HG03280 (cell line): ENCODE data around the gene SLMAP.

ENCODE experiments used
- ATAC-seq: cut with Tn5 transposase; IDR thresholded peaks from one replicate; pipeline ENCODE4 v1.9.1; 2021; ENCODE audit warnings: mild to moderate bottlenecking, moderate library complexity; ENCODE audit not compliant: unreplicated experiment

Gene SLMAP

DNA sequence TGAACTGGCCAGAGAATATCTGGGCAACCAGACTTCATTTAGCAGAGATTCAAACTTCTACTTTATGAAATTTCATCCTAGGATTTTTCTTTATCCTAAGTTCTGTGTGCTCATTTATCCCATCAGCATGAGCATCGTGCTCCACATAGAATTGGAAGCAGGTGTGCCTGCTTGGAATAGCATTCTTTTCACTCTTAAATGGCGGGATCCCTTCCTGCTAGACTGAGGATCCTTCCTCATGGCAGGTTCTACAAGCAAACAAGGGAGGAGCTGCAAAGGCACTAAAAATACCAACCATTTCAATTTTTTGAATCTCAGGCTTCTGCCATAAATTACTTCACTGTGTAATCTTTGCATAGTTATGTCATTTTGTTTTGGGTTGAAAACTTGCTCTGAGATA, 177.5 kb downstream of the SLMAP start:
- ATAC-seq: no peak

GRCh38 chr3:57934373-57934772, 178.3 kb downstream of the SLMAP start:
- no peak for ATAC-seq

GRCh38 chr3:57935539-57935938, 179.4 kb downstream of the SLMAP start:
- ATAC-seq: no peak

DNA sequence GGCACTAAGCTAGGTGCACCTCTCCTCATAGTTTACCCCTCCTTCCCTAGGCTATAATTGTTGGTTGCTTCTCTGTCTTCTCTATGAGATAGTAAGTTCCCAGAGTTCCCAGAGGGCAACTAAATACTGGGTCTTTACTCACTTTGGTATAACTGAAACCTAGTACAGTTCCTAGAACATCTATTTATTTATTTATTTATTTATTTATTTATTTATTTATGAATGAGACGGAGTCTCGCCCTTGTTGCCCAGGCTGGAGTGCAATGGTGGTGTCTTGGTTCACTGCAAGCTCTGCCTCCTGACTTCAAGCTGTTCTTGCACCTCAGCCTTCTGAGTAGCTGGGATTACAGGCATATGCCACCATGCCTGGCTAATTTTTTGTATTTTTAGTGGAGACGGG, 181.0 kb downstream of the SLMAP start:
- ATAC-seq: no peak

GRCh38 chr3:57939775-57940174, 183.7 kb downstream of the SLMAP start:
- ATAC-seq: no peak

DNA sequence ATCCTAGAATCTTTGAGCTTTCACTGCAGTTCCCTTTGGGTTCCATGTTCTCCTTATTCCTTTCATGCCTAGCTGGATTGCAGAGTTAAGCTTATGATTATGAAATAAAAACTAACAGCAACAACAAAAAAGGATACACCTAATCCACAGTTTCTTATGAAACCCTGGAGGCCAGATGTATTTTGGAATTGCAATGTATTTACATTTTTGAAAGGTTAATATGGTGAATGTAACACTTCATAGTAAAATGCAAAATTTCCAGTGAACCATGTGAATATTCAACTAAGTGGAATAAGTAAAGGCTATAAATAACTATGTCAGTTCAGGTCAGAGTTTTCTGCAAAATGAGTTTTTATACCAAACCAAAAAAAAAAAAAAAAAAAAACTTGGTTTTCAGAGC, 186.3 kb downstream of the SLMAP start:
- no peak for ATAC-seq

DNA sequence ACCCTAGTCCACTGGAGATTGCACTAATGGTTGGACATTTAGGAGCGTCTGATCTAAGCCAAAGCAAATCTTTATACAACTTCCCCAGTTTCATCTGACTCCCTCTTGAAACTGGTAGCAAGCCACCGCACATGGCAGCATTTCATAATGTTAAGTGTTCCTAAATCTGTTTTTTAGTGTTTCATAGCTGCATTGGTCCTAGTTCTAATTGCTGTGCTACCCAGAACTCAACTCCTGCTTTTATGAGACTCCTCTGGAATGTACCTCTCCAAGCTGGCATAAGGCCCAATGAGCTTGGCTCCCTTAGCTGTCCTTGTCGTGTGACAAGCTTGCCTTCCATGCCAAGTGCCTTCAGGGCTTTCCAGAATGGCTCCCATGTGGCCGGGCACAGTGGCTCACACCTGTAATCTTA, 186.8 kb downstream of the SLMAP start:
- ATAC-seq: no peak

- ATAC-seq: no peak
Observed at GRCh38 chr3:57943525-57944495, 187.7 kb downstream of the SLMAP start.

- no peak for ATAC-seq
Observed at GRCh38 chr3:57946970-57947381, 190.9 kb downstream of the SLMAP start.

GRCh38 chr3:57948080-57948671, 192.1 kb downstream of the SLMAP start:
- ATAC-seq: no peak

DNA sequence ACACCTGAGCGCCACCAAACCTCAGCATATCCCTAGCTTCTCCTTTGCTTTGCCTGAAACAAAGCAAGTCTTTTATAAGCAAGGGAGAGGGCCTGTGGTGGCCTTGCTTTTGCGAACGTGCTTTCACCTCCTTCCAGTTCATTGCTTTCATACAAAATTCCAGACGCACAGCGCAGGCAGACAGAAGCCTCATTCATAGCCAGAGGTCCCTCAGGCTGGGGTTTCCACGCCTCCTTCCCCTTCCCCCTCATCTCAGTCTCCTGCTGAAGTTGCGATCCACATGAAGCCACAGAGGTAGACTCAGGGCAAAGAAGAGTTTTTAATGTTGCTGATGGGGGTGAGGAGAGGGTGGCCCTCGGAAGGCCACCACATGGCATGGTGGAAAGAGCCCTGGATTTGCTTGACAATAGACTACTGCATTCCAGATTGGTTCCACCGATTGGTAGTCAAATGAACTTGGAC, 192.7 kb downstream of the SLMAP start:
- no peak for ATAC-seq

DNA sequence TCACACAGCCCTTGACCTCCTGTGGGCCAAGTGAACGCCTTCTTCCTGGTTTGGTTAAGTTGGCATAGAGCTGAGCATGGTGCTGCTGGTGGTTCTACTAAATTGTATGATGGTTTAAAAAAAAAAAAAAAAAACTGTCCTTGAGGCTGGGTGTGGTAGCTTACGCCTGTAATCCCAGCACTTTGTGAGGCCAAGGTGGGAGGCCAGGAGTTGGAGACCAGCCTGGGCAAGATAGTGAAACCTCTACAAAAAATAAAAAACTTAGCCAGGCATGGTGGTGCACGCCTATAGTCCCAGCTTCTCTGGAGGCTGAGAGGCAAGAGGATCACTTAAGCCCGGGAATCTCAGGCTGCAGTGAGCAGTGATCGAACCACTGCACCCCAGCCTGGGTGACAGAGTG, 193.2 kb downstream of the SLMAP start:
- ATAC-seq: no peak

- ATAC-seq: no peak
Observed at GRCh38 chr3:57949785-57950615, 193.9 kb downstream of the SLMAP start.

GRCh38 chr3:57951066-57951882, 195.2 kb downstream of the SLMAP start:
- ATAC-seq: no peak

- no peak for ATAC-seq
Observed at GRCh38 chr3:57952208-57952631, 196.1 kb downstream of the SLMAP start.

DNA sequence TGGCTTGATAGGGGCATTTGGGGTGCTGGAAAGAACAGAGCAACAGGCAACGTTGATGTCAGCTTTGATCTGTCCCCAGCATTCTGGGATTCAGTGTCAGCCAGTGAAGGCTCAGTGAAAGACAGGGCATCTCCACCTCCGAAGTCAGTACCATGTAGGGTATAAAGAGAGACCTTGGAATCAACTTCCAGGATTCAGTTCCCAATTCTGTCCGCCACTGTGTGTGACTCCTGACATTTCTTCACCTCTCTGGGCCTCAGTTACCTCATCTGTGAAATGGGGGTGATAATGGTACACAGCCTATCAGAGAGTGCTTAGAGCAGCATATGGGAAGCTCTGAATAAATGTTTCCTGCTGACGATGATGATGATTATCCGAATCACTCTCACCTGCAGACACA, 196.5 kb downstream of the SLMAP start:
- no peak for ATAC-seq

DNA sequence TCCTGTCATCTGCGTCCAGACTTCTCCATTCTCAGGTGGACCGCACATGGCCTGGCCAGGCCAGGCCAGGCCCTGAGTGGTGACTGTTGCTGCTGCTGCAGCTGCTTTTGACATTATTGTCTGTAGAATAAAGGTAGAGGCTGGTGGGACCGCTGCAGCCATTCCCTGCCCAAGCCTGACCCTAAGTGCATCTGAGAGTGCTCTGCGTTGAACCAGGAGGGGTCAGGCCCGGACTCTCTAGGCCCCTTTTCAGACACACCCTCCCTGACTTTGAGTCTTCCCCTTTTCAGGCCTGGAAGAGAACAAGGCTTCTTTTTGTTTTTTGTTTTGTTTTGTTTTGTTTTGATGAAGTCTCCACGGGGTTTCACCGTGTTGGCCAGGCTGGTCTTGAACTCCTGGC, 197.5 kb downstream of the SLMAP start:
- ATAC-seq: no peak

DNA sequence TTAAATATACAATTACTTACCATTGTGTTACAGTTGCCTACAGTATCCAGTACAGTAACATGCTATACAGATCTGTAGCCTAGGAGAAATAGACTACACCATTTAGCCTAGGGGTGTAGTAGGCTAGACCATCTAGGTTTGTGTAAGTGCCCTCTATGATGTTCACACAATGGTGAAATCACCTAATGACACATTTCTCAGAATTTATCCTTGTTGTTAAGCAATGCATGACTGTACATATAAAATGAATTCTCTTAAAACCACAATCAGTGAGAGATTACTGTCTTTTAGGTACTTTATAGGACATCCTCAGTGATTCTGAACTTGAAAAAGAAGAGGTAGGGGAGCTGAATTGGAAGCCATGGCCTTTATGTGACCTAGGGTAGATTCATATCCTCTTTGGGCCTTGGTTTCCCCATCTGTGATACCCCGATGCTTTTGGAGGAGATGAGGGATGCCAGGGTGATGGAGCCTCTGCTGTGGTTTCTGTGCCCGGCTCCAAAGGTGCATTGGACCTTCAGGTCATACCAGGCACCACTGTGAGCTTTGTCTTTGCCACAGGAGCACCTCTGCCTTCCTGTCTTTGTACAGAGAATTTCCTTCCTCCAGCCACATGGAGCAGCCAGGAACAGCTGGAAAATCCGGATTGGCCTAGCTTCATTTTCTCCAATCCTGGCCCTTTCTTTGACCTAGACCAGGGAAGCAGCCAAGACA, 200.2 kb downstream of the SLMAP start:
- ATAC-seq: no peak

DNA sequence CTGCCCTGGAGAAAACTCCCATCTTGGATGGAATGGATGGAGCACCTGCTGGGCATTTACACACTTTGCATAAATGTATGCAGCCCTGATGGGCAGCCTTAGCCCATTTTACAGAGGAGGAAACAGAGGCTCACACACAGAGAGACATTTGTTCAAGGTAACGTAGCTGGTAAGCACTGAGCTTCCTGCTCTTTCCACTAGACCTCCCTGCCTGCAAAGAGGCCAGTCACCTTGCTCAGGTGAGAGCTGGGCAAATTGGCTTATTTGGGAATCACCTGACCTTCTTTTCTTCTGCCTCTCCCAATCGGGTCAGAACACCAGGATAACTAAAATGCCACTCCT, 200.7 kb downstream of the SLMAP start:
- no peak for ATAC-seq

GRCh38 chr3:57957824-57958223, 201.7 kb downstream of the SLMAP start:
- no peak for ATAC-seq
